Right forelimb (tissue), 1 donor: ENCODE measurements around the gene UBAC1.

Experiments used
- DNase-seq: peaks from one replicate; pipeline ENCODE4 v3.0.0-alpha.2; 2018

The UBAC1 gene

DNA sequence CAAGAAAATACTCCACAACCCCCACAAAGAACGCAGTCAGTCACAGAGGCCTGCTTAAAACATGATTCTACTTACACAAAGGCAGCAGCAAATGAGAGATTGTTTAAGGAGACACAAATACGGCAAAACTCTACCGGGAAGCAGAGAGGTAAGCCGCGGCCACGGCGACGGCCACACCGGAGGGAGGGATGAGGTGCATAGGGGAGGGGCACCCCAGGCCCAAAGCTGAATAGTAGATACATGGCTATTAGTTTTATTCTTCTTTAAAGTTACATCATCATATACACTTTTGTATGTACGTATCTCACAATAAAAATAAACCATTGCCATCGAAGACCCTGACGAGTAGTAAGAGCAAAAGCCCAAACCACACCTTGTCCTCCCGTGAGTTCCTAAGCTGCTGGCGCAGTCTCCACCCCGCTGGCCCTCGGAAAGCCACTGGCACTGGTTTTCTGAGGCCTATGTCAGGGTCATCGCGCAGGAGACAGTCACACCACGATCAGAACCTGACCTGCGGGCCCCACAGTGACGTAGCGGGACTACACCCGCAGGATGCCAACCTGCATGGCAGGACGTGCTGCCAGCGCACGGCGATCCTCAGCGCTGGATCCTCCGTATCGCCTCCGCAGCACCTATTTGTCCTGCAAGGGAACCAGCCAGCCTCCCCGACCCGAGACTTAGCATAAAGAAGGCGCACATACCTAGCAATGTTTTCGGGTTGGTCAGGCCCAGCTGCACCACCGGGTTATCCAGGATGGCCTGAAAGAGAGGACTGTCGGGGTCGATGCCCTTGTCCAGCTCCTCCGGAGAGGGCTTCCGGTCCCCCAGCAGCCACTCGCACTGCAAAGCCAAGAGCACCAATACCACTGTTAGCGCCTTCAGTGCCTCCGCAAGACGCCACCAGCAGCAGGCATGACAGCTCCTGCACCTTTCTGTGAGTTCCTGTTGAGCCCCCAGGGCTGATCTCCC, 23.4 kb downstream of the UBAC1 start:
- no peak for DNase-seq

DNA sequence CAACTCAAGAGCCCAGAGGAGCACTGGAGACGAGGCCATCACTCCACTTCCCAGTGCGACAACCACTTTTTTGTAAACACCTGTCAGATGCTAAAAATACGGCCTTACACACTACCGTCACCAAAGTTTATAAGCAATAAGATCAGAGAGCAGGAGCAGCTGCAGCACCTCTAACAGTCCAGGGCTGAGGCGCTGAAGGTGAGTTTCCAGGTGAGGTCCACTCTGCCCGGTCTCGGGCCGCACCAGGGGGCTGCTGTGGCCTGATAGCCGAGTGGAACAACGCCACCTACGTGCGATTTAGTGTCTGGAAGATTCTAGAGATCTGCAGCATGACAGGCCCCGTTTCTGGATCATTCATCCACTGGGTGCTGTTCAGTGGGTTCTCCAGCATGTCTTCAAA, 28.1 kb downstream of the UBAC1 start:
- no peak for DNase-seq

DNA sequence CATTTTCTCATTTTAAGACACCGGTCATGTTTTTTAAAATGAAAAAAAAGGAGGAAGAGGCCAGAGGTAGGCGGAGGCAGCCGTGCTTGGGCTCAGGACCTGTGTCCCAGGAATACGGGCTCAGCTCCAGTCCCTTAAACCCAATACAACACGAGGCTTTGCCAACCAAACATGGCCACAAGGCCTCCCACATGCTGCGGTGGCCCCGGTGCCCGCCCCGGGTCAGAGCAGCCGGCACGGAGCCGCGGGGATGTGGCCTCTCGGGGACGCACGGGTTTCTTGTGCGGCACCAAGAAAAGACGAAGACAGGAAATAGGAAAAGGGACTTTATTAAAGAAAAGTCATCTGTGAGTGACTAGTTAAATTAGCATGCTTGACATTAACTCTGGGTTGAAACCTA, 28.5 kb downstream of the UBAC1 start:
- DNase-seq: no peak

DNA sequence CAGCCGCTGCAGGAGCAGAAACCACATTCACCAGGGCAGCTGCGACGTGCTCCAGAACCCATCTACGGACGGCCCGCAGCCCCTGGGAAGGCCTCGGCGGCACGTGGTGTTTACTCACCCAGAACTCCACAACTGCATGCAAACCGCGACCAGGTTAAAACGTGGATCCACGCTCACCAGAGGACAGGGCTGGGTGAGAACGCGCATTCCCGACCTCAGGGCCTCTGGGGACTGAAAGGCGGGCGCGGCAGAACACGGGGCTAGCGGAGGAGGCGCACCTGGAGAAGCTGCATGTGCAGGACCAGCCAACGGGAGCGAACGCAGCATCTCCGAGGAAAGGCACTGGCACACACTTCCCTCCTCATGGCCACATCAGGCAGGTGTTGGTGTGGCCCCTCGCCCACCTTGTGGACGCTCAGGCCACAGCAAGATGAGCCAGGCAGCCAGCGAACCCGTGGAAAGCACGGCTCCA, 29.8 kb downstream of the UBAC1 start:
- DNase-seq: no peak

DNA sequence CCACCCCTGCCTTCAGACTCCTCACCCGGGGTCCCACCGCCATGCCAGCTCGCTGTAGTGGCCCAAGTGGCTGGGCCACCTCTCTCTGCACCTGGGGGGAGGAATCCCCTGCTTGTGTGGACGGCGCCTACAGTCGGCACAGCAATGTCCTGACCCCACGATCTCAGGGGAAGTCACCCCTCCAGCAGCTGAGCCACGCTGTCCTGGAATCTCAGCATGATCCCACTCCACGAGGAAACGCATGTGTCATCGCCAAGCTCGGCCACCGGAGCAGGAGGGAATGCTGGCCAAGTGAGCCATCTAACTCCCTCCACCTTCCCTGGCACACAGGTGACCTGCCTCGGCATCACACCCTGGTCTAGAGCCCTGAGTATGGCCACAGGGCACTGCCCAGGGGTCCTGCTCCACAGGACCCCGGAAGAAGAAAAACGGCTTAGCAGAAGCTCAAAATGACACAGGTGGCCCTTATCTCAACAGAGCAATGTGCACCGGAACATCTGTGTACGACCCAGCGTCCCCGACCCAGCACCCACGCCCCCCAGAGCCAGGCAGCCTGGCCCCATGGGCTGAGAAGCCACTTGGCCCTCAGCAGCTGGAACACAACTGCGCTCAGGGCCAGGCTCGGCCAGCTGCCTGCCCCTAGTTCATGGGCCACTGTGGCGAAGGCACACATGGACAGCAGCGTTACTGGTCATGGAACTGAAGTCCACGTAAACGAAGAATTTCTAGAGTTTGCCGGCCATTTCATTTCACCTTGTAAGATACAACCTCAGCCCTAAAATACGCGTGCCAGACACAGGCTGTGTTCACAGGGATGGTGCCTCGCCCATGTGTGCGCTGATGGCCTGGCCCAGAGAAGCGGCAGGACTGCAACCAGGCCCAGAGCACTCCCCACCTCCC, 30.5 kb downstream of the UBAC1 start:
- no peak for DNase-seq

DNA sequence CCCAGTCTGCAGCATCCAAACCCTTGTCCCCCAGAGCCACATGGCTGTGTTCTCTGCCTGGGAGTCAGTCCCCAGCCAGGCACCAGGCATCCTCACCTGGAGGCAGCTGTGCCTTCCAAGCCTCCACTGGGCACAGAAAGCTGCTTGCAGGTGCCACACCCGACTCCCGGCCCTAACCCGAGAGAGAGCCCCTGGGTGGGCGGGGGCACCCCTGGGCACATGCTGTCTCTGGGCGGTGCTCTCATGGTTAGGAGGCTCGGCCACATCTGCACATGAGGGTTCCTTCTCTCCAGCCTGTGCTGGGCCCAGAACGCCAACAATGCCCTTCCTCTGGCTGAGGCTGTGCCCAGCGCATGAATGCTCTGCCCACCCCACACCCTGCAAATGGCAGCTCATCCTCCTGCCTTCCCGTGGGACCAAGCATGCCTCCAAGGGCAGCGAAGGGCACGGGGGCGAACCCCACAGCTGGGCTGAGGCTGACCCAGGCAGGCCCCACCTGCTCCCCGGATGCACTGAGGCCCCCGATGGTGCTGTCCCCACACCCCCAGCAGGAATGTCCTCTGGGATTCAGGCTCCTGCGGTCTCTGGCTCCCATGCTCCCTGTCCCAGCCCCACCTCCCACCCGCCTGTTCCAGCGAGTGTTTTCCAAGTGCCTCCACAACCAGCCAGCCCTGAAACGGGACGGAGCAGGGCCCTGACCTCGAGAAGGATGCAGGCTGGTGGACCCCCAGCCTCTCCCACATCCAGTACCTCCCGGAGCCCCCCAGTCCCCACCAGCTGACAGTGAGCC, 31.3 kb downstream of the UBAC1 start:
- no peak for DNase-seq

DNA sequence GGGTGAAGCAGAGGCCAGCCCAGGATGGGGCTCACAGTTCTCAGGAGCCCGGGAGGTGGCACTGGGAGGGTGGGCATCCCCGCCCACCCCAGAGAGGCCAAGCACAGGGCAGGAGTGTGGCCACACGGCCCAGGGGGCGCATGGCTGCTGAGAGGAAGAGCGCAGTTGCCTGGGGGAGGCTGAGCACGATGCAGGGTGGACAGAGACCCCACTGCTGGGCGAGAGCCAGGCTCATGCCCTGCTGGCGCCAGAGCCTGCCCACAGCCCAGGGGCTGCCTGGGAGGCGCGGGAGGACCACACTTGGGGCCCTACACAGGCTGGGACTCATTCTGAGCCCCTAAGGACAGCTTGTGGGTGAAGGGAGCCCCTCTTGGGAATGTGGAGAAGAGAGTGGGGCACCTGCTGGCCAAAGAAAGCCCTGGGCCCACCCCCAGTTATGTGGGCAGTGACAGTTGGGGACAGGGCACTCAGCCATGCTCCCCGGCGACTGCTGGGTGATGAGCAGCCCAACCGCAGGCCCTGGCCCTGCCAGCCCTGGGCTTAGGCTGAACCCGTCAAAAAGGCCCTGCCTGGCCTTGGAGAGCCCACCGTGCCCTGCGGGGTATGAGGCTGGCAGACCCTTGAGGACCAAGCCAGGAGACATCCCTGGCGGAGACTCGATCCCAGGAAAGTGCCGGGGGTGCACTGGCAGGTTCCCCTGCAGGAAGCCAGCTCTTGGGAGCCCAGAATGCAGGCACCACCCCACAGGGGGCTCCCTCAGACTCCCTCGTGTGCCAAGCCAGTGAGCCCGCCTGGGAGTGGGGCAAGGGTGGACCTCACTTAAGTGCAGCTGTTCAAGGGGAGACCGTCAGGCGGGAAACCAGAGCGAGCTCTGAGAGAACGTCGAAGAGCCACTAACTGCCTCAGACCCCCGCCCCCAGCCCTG, 32.2 kb downstream of the UBAC1 start:
- DNase-seq: no peak

DNA sequence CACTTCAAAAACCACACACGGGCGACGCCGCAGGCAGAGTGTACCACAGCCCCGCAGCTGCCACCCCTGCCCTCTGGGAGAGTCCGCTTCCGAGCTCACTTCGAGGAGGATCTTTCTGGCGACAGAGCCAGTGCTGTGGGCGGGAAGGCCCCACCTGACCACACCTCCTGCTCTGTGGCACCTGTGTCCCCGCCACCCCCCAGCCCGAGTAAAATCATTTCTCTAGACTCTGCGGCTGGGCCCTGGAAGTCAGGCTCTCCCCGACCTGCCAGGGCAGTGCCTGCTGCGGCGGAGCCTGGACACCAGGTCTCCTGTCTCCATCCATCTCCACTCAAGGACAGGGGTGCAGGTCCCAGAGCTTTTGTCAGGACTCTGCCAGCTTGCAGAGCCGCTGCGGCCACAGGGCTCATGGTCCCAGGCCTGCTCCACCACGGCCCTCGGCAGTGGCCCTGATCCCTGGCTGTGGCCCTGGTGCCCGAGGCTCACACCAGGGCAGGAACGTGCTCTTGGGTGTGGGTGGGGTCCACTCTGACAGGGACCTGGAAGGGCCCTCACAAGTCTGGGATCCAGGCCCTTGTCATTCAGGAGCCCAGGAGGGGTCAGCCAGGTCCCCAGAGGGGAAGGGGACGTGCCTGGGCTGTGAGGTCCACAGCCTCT, 33.0 kb downstream of the UBAC1 start:
- no peak for DNase-seq

DNA sequence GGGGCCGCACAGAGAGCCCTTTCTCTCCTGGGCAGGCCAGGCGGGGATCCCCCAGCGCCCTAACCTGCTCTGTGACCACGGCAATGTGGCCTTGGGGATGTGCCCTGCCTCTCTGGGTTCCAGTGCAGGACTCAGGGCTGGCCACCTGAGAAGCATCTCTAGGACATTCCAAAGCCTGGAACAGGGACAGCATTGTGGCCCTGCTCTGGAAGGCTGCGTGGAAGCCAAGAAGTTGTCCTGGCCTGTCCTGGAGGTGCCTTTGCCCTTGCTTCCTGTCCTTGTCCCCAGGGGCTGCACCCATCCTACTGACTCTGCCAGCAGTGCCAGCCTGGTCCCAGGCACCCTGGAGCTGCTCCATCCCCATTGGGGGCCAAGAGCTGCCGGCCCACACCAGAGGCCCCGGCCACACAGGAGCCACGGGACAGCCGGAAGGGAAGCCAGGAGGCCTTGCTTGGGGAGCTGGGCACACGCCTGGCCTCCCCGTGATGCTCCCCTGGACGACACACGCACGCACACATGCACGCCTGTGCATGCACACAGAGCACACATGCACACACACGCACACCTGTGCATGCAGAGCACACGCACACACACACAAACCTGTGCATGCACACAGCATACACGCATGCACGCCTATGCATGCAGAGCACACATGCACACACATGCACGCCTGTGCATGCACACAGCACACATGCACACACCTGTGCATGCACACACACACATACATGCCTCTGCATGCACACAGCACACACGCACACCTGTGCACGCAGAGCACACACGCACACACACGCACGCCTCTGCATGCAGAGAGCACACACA, 33.8 kb downstream of the UBAC1 start:
- DNase-seq: no peak

DNA sequence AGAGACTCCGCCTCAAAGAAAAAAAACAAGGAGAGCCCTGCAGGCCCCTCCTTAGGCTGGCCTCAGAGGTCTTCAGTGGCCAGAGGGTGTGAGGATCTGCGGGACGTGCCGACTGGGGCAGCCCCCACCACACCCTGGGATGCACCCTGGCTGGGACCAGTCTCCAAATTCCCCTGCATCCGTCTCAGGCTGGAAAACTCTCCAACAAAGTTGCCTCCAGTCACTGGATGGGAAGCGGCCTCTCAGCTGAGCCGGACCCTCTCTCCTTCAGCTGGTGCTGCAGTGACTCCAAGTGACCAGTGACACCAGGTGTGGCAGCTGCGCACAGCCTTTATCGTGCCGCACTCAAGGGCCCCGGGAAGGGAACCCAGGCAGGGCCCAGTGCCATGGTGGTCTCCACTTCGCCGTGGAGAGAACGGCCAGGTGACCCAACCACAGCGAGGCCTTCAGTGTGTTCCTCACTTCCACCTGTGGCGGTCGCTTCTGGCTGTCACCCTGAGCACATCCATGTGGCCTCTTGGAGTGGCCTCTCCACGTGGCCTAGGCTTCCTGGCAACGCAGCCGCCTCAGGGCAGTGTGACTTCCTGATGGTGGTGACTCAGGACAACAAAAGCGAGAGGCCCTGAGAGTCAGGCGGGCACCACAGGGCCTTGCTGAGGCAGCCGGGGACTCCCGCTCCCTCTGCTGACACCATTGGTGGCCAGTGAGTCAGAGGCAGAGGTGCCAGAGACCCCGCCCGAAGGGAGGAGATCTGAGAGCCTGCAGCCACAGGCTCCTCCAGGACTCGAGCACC, 34.6 kb downstream of the UBAC1 start:
- no peak for DNase-seq

DNA sequence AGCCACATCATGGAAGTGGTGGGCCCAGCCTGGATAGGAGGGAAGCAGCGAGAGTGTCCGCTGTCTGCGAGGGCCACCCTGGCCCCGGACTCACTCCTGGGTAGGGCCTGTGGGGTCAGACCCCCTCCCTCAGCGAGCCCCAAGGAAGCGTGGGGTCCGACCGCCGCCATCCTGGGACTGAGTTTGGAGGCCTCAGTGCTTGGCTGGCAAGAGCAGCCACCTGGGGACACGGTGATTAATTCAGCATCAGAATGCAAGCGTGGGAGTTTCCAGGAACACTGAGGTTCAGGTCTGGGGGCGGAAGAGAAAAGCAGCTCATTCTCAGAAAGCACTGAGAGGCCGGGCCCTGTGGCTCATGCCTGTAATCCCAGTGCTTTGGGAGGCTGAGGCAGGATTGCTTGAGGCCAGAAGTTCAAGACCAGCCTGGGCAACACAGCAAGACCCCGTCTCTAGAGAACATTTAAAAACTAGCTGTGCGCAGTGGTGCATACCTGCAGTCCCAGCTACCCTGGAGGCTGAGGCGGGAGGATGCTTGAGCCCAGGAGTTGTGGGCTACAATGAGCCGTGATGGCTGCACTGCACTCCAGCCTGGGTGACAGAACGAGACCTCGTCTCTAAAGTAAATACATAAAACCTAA, 35.6 kb downstream of the UBAC1 start:
- DNase-seq: no peak

DNA sequence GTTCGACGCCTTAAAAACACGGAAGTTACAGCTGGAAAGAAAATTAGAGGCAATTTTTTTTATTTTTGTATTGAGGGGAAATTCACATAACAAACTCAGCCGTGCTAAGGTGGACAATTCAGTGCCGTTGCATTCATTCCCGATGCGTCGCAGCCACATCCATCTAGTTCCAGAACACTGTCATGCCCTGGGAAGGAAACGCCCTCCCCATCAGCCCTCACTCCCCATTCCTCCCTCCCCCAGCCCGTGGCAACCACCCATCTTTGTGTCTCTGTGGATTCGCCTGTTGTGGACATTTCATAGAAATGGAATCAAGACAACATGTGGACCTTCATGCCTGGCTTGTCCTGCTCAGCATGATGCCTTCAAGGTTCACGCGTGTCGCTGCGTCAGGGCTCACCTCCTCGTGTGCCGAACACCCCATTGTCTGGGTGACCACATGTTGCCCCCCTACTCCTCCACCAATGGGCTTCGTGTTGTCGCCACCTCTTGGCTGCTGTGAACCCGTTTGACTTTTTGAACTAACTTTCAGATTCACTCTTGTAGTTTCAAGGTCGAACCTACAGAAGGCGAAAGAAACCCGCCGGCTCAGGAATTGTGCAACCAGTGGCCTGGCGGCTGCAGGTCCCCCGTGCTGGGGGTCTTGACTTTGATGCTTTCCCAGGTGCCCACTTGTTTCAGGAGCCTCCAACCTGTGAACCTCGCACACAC, 36.4 kb downstream of the UBAC1 start:
- no peak for DNase-seq

DNA sequence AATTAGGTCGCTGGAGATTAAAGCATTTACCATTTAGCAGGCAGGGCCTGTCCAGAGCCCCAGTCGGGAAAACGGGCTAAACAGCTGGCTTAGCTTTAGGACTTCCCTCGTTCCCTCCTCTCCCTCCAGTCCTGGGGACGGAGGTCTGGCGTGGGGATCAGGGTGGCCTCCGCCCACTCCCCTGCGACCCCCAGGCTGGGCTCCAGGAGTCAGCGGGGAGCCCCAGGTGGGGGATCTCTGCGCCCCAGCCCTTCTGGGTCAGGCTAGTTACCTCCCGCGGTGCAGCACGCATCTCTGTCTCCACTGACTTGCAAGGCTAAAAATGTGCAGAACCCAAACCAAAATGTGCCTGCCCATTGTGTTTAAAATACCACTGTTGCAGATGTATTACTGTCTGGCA, 37.7 kb downstream of the UBAC1 start:
- DNase-seq: no peak

DNA sequence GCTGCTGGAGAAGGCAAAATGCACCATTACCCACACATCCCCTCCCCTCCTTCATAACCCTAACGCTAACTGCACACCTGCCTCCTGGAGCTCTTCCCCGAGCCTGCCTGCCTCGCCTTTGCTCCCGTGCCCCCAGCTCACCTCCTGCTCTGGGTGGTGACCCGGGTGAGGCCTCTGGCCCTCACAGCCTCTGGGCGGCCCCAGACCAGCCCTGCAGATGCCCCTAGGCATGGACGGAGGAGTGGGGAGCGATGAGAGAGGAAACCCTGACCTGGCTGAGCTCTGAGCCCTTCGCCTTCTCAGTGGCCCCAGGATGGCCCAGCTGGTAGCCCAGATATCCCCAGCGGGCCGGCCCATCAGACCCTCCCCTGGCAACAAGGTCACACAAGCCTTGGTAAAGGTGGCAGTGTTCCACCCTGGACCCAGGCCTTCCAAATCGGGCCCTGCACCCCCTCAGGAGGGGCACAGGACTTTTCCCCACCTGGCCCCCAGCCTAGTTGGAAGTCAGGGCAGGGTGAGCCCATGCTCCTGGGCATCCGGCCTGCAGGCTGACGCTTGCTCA, 39.3 kb downstream of the UBAC1 start:
- no peak for DNase-seq

DNA sequence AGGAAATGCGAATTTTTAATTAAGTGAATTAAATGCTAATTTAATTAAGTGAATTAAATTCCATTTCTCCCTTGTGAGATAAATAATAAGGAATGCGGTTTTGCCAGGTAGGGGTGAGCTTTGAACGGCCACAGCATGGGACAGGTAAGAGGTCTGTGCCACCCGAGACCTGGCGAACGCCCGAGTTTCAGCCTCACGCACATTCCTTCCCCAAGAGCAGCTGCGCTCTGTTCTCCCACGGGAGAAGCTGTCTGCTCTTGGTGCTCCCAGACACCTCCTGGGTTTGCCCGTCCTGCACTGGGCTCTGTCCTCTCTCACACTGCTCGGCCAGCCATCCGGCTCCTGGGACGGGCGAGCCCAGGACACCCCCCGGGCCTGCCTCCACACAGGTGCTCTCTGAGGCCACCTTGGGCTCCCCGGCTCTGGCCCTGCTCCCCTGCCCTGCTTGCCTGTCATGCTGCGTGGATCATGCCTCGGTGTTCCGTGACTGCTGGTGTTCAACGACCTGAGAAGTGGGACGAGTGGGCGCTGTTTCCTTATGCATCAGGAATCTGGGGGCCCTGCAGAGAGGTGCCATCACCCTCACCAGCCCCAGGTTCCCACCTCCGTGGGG, 40.1 kb downstream of the UBAC1 start:
- DNase-seq: no peak

DNA sequence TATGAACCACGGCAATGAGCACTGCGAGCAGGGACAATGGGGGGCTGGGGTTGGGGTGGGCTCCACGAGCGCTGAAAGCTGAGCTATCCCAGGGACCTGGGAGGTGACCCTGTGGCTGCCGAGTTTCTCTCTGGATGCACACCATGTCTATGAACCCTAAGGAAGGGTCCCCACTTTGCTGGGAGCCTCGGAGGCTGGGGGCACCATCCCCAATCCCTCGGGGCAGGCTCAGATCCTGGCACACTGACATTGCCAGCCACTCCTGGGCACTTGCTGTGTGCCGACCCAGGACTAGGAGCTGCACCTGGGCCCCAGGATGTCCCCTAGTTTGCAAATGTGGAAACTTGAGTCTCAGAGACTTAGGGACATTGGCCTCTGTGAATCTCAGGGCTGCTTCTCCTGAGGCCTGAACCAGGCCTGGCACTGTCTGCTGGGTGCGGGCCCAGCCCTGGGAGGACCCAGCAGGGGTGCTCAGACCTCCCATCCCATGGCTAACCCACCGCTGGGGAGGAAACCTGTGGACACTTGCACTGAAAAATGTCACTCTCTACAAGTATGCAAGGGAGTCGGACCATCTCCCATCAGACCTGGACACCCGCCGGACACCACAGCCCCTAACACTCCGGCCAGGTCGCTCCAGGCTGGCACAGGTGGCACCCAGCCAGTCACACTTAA, 40.8 kb downstream of the UBAC1 start:
- no peak for DNase-seq
